IMR-90 (cell line): Measurements from ENCODE around the gene MGAT4D.

Source experiments
- CEBPB ChIP-seq: IDR thresholded peaks from 2 replicates; pipeline ENCODE4 v1.6.1; 2012; ENCODE audit warnings: low read depth, low read length, improper control_type of control experiment
- FOS ChIP-seq: fragments of 150-350 bp; IDR thresholded peaks from 2 replicates; pipeline ENCODE4 v1.6.1; 2016; ENCODE audit warnings: low read depth, low read length
- MAFK ChIP-seq: IDR thresholded peaks from 2 replicates; pipeline ENCODE4 v1.6.1; 2012; ENCODE audit warnings: low read depth, low read length, improper control_type of control experiment
- POLR2A ChIP-seq: IDR thresholded peaks from 2 replicates; pipeline ENCODE4 v1.6.1; 2012; ENCODE audit warnings: mild to moderate bottlenecking, low read depth, low read length
- RAD21 ChIP-seq: IDR thresholded peaks from 2 replicates; pipeline ENCODE4 v1.6.1; 2012; ENCODE audit warnings: low read length, improper control_type of control experiment
- RCOR1 ChIP-seq: IDR thresholded peaks from 2 replicates; pipeline ENCODE4 v1.6.1; 2012; ENCODE audit warnings: mild to moderate bottlenecking, low read length, improper control_type of control experiment; ENCODE audit not compliant: insufficient replicate concordance
- RFX5 ChIP-seq: IDR thresholded peaks from 2 replicates; pipeline ENCODE4 v1.8.0; 2012; ENCODE audit warnings: low read depth, mild to moderate bottlenecking, low read length, moderate library complexity
- TF ChIP-seq, protein P1 (sequence below): conservative IDR thresholded peaks from 2 replicates; pipeline ENCODE4 v1.5.1; 2012; ENCODE audit warnings: mild to moderate bottlenecking, low read depth, low read length, improper control_type of control experiment
- TF ChIP-seq, protein P2 (sequence below): fragments of 150-350 bp; IDR thresholded peaks from 2 replicates; pipeline ENCODE4 v1.6.1; 2016; ENCODE audit warnings: low read depth, mild to moderate bottlenecking, low read length, moderate library complexity, borderline replicate concordance

DNA sequence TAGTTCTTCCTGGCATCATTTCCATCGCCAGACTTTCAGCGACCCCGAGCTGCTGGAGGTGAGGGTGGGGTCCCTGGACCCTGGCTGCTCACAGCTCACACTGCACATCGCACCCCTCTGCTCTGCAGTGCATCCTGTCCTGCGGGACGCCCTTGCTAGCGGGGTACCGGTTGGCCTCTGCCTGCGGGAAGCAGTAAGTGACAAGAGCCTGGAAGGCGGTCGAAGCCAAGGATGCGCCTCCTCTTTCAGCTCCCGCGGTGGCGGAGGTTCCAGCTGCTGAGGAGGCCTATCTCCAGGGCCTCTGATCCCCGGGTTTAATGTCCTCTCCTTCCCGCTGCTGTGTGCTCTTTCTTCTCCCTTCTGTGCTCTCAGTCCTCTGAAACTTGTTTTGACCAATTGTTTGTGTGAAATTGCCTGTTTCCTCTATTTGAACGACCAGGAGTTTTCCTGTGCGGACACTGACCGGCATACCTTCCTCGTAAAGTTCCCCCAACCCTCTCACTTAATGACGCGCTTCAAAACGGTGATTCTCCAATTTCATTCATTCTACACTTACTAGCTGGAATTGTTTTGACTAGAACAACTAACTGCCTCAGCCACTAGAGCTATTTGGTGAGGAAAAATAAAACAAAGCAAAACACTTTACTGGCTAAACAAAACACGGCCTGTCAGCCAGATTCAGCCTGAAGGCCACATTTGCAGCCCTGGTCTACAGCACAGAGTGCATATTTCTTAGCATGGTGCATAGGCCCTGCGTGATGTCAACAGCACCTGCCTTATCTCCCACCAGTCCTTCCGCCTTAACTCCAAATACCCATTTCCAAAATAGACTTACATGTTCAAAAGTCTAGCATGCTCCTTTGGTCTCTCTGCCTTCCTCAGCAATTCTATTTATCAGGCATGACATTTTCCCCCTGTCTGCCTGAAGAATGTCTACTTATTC lies 28.0 kb downstream of the MGAT4D start:
- TF ChIP-seq, protein P1, sequence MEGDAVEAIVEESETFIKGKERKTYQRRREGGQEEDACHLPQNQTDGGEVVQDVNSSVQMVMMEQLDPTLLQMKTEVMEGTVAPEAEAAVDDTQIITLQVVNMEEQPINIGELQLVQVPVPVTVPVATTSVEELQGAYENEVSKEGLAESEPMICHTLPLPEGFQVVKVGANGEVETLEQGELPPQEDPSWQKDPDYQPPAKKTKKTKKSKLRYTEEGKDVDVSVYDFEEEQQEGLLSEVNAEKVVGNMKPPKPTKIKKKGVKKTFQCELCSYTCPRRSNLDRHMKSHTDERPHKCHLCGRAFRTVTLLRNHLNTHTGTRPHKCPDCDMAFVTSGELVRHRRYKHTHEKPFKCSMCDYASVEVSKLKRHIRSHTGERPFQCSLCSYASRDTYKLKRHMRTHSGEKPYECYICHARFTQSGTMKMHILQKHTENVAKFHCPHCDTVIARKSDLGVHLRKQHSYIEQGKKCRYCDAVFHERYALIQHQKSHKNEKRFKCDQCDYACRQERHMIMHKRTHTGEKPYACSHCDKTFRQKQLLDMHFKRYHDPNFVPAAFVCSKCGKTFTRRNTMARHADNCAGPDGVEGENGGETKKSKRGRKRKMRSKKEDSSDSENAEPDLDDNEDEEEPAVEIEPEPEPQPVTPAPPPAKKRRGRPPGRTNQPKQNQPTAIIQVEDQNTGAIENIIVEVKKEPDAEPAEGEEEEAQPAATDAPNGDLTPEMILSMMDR: no peak
- TF ChIP-seq RAD21 (no peak), FOS (no peak), POLR2A (no peak), RCOR1 (no peak), CEBPB (no peak), MAFK (no peak), RFX5 (no peak)
- TF ChIP-seq, protein P2, sequence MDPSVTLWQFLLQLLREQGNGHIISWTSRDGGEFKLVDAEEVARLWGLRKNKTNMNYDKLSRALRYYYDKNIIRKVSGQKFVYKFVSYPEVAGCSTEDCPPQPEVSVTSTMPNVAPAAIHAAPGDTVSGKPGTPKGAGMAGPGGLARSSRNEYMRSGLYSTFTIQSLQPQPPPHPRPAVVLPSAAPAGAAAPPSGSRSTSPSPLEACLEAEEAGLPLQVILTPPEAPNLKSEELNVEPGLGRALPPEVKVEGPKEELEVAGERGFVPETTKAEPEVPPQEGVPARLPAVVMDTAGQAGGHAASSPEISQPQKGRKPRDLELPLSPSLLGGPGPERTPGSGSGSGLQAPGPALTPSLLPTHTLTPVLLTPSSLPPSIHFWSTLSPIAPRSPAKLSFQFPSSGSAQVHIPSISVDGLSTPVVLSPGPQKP: no peak
